ENCODE results near the gene POLK. TPM values are rescaled to one million over a fixed set of nuclear protein-coding genes. Genes with fewer than 3 reads are reported as not detected.
"Not testable (repeated sequence)": the region's sequence is repeated elsewhere in the genome, so short reads cannot be mapped to it uniquely, and the experiment has no call there.

Gene POLK
- polyA plus RNA-seq, 3 donors, result 3.7 to 7.3 (median 6.3) TPM

GRCh38 chr5:75507841-75508240 is 3.9 kb upstream of the POLK start:
- H3K27ac ChIP-seq (ENCODE audit: low read depth, low read length), result no peak overlapping the region
- 51 to 92% (median 89%) methylated on average over 1 of the region's 1 CpG for WGBS, 3 donors

GRCh38 chr5:75509546-75509945 is 2.1 kb upstream of the POLK start:
- 58 to 63% (median 60%) methylated on average over 4 of the region's 4 CpGs for WGBS, 3 donors
- no peak overlapping the region for H3K27ac ChIP-seq (ENCODE audit: low read depth, low read length)

GRCh38 chr5:75509956-75510355 is 1.7 kb upstream of the POLK start:
- H3K27ac ChIP-seq (ENCODE audit: low read depth, low read length), result no peak overlapping the region
- WGBS, 3 donors, result 2 to 3% (median 3%) methylated on average over 1 of the region's 1 CpG

- WGBS, 3 donors, result 0 to 1% (median 0%) methylated on average over 15 of the region's 15 CpGs
- no peak overlapping the region for H3K27ac ChIP-seq (ENCODE audit: low read depth, low read length)
These were observed 1.3 kb upstream of the POLK start for GRCh38 chr5:75510417-75510835.

GRCh38 chr5:75510836-75511434 is 756 bp upstream of the POLK start:
- H3K27ac ChIP-seq (ENCODE audit: low read depth, low read length), result peak overlapping the region; percentile 76
- WGBS, 3 donors, result 0 to 1% (median 1%) methylated on average over 42 to 54 of the region's 54 CpGs

GRCh38 chr5:75512383-75513074 is 838 bp downstream of the POLK start:
- no peak overlapping the region for H3K27ac ChIP-seq (ENCODE audit: low read depth, low read length)
- WGBS, 3 donors, result 69 to 73% (median 71%) methylated on average over 16 of the region's 16 CpGs

GRCh38 chr5:75513841-75514240 is 2.1 kb downstream of the POLK start:
- H3K27ac ChIP-seq (ENCODE audit: low read depth, low read length), result no peak overlapping the region
- 21 to 66% (median 32%) methylated on average over 1 of the region's 1 CpG for WGBS, 3 donors

- H3K27ac ChIP-seq (ENCODE audit: low read depth, low read length), result no peak overlapping the region
- 97 to 99% (median 99%) methylated on average over 3 of the region's 3 CpGs for WGBS, 3 donors
These were observed 2.6 kb downstream of the POLK start for GRCh38 chr5:75514323-75514722.

GRCh38 chr5:75519761-75520160 is 8.1 kb downstream of the POLK start:
- no peak overlapping the region for H3K27ac ChIP-seq (ENCODE audit: low read depth, low read length)
- WGBS, 3 donors, result 75 to 84% (median 83%) methylated on average over 1 of the region's 1 CpG

GRCh38 chr5:75521195-75521594 is 9.5 kb downstream of the POLK start:
- no peak overlapping the region for H3K27ac ChIP-seq (ENCODE audit: low read depth, low read length)
- WGBS, 3 donors, result 98 to 100% (median 100%) methylated on average over 2 of the region's 2 CpGs

GRCh38 chr5:75522025-75522424 is 10.3 kb downstream of the POLK start:
- H3K27ac ChIP-seq (ENCODE audit: low read depth, low read length), result no peak overlapping the region

- no peak overlapping the region for H3K27ac ChIP-seq (ENCODE audit: low read depth, low read length)
- WGBS, 3 donors, result 98 to 100% (median 99%) methylated on average over 1 of the region's 1 CpG
These were observed 10.9 kb downstream of the POLK start for GRCh38 chr5:75522542-75522941.

- WGBS, 3 donors, result 91 to 100% (median 98%) methylated on average over 1 of the region's 1 CpG
- no peak overlapping the region for H3K27ac ChIP-seq (ENCODE audit: low read depth, low read length)
These were observed 11.6 kb downstream of the POLK start for GRCh38 chr5:75523275-75523674.

GRCh38 chr5:75524071-75524470 is 12.4 kb downstream of the POLK start:
- 63 to 85% (median 80%) methylated on average over 3 of the region's 3 CpGs for WGBS, 3 donors
- H3K27ac ChIP-seq (ENCODE audit: low read depth, low read length), result no peak overlapping the region

GRCh38 chr5:75524591-75524990 is 12.9 kb downstream of the POLK start:
- WGBS, 3 donors, result 90 to 93% (median 92%) methylated on average over 1 of the region's 1 CpG
- no peak overlapping the region for H3K27ac ChIP-seq (ENCODE audit: low read depth, low read length)

GRCh38 chr5:75525344-75525743 is 13.7 kb downstream of the POLK start:
- WGBS, 3 donors, result 92 to 100% (median 94%) methylated on average over 1 of the region's 1 CpG
- H3K27ac ChIP-seq (ENCODE audit: low read depth, low read length), result no peak overlapping the region

- no peak overlapping the region for H3K27ac ChIP-seq (ENCODE audit: low read depth, low read length)
- 55 to 82% (median 59%) methylated on average over 2 of the region's 2 CpGs for WGBS, 3 donors
These were observed 14.4 kb downstream of the POLK start for GRCh38 chr5:75526070-75526469.

- H3K27ac ChIP-seq (ENCODE audit: low read depth, low read length), result no peak overlapping the region
These were observed 17.5 kb downstream of the POLK start for GRCh38 chr5:75529185-75529584.

GRCh38 chr5:75532190-75532589 is 20.5 kb downstream of the POLK start:
- 97 to 99% (median 97%) methylated on average over 2 of the region's 2 CpGs for WGBS, 3 donors
- H3K27ac ChIP-seq (ENCODE audit: low read depth, low read length), result no peak overlapping the region

GRCh38 chr5:75533716-75534115 is 22.0 kb downstream of the POLK start:
- 93 to 96% (median 96%) methylated on average over 1 of the region's 1 CpG for WGBS, 3 donors
- H3K27ac ChIP-seq (ENCODE audit: low read depth, low read length), result not testable (repeated sequence)

Data from adipose tissue (tissue), 3 donors.